Gastroesophageal sphincter (tissue), 3 donors: Measurements from ENCODE around the gene CD40.

Source experiments
- EP300 ChIP-seq: sonication (generic); formaldehyde crosslinking; IDR thresholded peaks from one replicate; pipeline ENCODE4 v1.6.1; 2017; ENCODE audit warnings: antibody characterized with exemption, mild to moderate bottlenecking
- POLR2A ChIP-seq, 2 donors: fragments of 450-650 bp; IDR thresholded peaks; one replicate each; pipeline ENCODE4 v1.6.1; 2017; ENCODE audit warnings: antibody characterized with exemption in 2 of 2, mild to moderate bottlenecking in 2 of 2, moderate library complexity in 1 of 2
- POLR2AphosphoS5 ChIP-seq: sonication (generic); formaldehyde crosslinking; IDR thresholded peaks from one replicate; pipeline ENCODE4 v1.6.1; 2017; ENCODE audit warnings: antibody characterized with exemption
- TF ChIP-seq, protein P1 (sequence below), 4 experiments: fragments of 200-600 bp in 2 of 4; fragments of 450-650 bp in 2 of 4; sonication (generic) in 1 of 4; IDR thresholded peaks; one replicate each; pipeline ENCODE4 v1.5.1; 2017 to 2019; ENCODE audit warnings: antibody characterized with exemption in 4 of 4, mild to moderate bottlenecking in 2 of 4, moderate library complexity in 2 of 4

DNA sequence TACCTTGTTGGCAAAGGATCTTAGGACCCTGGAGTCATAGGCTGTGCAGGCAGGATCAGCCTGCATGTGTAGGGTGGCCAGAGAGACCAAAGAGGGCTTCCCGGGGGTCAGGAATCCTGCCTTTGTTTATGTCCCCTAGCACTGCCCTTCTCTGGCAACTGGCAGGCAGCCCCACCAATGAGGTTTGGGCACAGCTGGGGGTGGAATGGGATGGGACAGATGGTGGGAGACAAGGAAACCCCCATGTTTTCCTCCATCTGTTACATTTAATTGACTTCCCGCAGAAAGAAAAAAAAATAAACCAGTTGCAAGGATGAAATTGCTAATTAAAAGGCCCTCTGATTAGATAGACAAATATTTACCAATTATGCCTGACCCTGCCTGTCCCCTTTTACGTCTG is 27.6 kb downstream of the CD40 start:
- TF ChIP-seq, protein P1, sequence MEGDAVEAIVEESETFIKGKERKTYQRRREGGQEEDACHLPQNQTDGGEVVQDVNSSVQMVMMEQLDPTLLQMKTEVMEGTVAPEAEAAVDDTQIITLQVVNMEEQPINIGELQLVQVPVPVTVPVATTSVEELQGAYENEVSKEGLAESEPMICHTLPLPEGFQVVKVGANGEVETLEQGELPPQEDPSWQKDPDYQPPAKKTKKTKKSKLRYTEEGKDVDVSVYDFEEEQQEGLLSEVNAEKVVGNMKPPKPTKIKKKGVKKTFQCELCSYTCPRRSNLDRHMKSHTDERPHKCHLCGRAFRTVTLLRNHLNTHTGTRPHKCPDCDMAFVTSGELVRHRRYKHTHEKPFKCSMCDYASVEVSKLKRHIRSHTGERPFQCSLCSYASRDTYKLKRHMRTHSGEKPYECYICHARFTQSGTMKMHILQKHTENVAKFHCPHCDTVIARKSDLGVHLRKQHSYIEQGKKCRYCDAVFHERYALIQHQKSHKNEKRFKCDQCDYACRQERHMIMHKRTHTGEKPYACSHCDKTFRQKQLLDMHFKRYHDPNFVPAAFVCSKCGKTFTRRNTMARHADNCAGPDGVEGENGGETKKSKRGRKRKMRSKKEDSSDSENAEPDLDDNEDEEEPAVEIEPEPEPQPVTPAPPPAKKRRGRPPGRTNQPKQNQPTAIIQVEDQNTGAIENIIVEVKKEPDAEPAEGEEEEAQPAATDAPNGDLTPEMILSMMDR (IDR thresholded peaks at IDR 0.05) = no peak
- TF ChIP-seq POLR2AphosphoS5 (no peak), EP300 (no peak), POLR2A (IDR thresholded peaks at IDR 0.05) (no peak)
